GDM1 (cell line): Measurements from ENCODE around the gene EPOP.

Source experiments
- DNase-seq: peaks from one replicate; lab custom pipeline; 2025; lab: John Stamatoyannopoulos, UW

EPOP gene

GRCh38 chr17:38705803-38706504 is 31.2 kb upstream of the EPOP start:
- DNase-seq, result no peak

GRCh38 chr17:38705523-38705802 is 30.7 kb upstream of the EPOP start:
- DNase-seq, result no peak

GRCh38 chr17:38704606-38705522 is 30.1 kb upstream of the EPOP start, which contains the start of gene MLLT6:
Gene MLLT6, plus strand, starts transcription at chr17:38705273. Its CDS starts 360 bp downstream, at chr17:38705633.
- DNase-seq, result peak; percentile 69

- peak; percentile 68 for DNase-seq
These were observed 29.2 kb upstream of the EPOP start for GRCh38 chr17:38703742-38704605.

- no peak for DNase-seq
These were observed 28.4 kb upstream of the EPOP start for GRCh38 chr17:38702916-38703741.

GRCh38 chr17:38702166-38702915 is 27.6 kb upstream of the EPOP start:
- DNase-seq, result peak; percentile 80

GRCh38 chr17:38701504-38702165 is 26.9 kb upstream of the EPOP start:
- peak; percentile 39 for DNase-seq

- DNase-seq, result no peak
These were observed 24.0 kb upstream of the EPOP start for GRCh38 chr17:38698760-38699159.

- DNase-seq, result no peak
These were observed 22.5 kb upstream of the EPOP start for GRCh38 chr17:38697061-38697820.

- DNase-seq, result no peak
These were observed 19.1 kb upstream of the EPOP start for GRCh38 chr17:38693700-38694329.

GRCh38 chr17:38691154-38691553 is 16.4 kb upstream of the EPOP start:
- DNase-seq, result no peak

GRCh38 chr17:38690386-38690785 is 15.6 kb upstream of the EPOP start:
- DNase-seq, result no peak

GRCh38 chr17:38687286-38687685 is 12.5 kb upstream of the EPOP start:
- DNase-seq, result no peak

GRCh38 chr17:38685491-38685890 is 10.7 kb upstream of the EPOP start:
- no peak for DNase-seq

GRCh38 chr17:38681096-38681495 is 6.3 kb upstream of the EPOP start:
- DNase-seq, result no peak

GRCh38 chr17:38677819-38678218 is 3.1 kb upstream of the EPOP start:
- DNase-seq, result no peak

GRCh38 chr17:38676706-38677504 is 2.1 kb upstream of the EPOP start:
- peak; percentile 77 for DNase-seq
